K562 (cell line): ENCODE measurements around the gene HMX3. TPM values are rescaled to one million over a fixed set of nuclear protein-coding genes. Genes with fewer than 3 reads are reported as not detected.

ENCODE experiments used
- AFF4 ChIP-seq: sonication (generic); formaldehyde crosslinking; IDR thresholded peaks from 2 replicates; pipeline ENCODE4 v1.8.0; 2023; ENCODE audit warnings: mild to moderate bottlenecking, missing genetic modification reagents
- DEAF1 ChIP-seq: fragments of 450-650 bp; formaldehyde crosslinking; IDR thresholded peaks from 2 replicates; pipeline ENCODE4 v1.4.0; 2020; ENCODE audit warnings: mild to moderate bottlenecking, moderate library complexity
- HOMEZ ChIP-seq: fragments of 250-450 bp; sonication (Bioruptor Pico); IDR thresholded peaks from 2 replicates; pipeline ENCODE4 v1.4.0; 2020; ENCODE audit warnings: mild to moderate bottlenecking, moderate library complexity
- LEF1 ChIP-seq: fragments of 450-650 bp; IDR thresholded peaks from 2 replicates; pipeline ENCODE4 v1.6.1; 2016; ENCODE audit warnings: mild to moderate bottlenecking
- MCM5 ChIP-seq: fragments of 450-650 bp; IDR thresholded peaks from 2 replicates; pipeline ENCODE4 v1.6.1; 2016; ENCODE audit warnings: low read depth
- PPARD ChIP-seq: fragments of 250-450 bp; sonication (Bioruptor Pico); IDR thresholded peaks from 2 replicates; pipeline ENCODE4 v1.8.0; 2022; ENCODE audit warnings: inconsistent platforms, mild to moderate bottlenecking, moderate library complexity
- RNF2 ChIP-seq: sonication (generic); IDR thresholded peaks from 2 replicates; pipeline ENCODE4 v1.6.1; 2016
- SETDB1 ChIP-seq: IDR thresholded peaks from one replicate; pipeline ENCODE4 v1.6.1; 2012; ENCODE audit warnings: low read length, control low read depth, inconsistent platforms
- SRSF9 ChIP-seq: fragments of 200-400 bp; formaldehyde crosslinking; IDR thresholded peaks from 2 replicates; pipeline ENCODE4 v1.6.1; 2017; ENCODE audit warnings: low read depth, low read length, borderline replicate concordance
- TOE1 ChIP-seq, 2 experiments: fragments of 450-650 bp in 1 of 2; sonication (generic) in 1 of 2; formaldehyde crosslinking in 1 of 2; IDR thresholded peaks; 2 replicates each; pipeline versions ENCODE4 v1.7.1 to v1.8.0; 2016 to 2022; ENCODE audit warnings: borderline replicate concordance in 2 of 2, mild to moderate bottlenecking in 2 of 2, antibody characterized with exemption in 1 of 2, inconsistent platforms in 1 of 2, low read depth in 1 of 2, missing genetic modification reagents in 1 of 2, moderate library complexity in 1 of 2
- polyA plus RNA-seq, 8 experiments: library from polyadenylated mRNA; depleted of rRNA in 4 of 8; stranded (reverse) in 5 of 8; unstranded in 3 of 8; fragments of >200 nt; fragmentation: Nextera tagmentation in 2 of 8; fragmentation: Illumina TruSeq in 1 of 8; extraction: Ambion mirVana in 2 of 8; extraction: Trizol in 1 of 8; gene quantifications; 2 replicates each; pipeline versions ENCODE4 v1.2.1 to v1.2.3, GENCODE V29; 2011 to 2014; ENCODE audit warnings: inconsistent platforms in 1 of 8, missing spikeins in 1 of 8
- total RNA-seq, 7 experiments: library from RNA; depleted of rRNA in 6 of 7; stranded (reverse); fragments of >200 nt in 6 of 7; fragmentation: Illumina TruSeq in 2 of 7; extraction: Trizol in 2 of 7; gene quantifications; 2 replicates each; pipeline versions ENCODE4 v1.2.1 to v1.2.3, GENCODE V29; 2011 to 2021; ENCODE audit warnings: low replicate concordance in 1 of 7
- TF ChIP-seq, protein P1 (sequence below): fragments of 250-450 bp; sonication (Bioruptor Pico); IDR thresholded peaks from 2 replicates; pipeline ENCODE4 v1.8.0; 2022; ENCODE audit warnings: inconsistent platforms, mild to moderate bottlenecking, moderate library complexity, borderline replicate concordance
- TF ChIP-seq, protein P2 (sequence below), 2 experiments: fragments of 450-650 bp; IDR thresholded peaks; 2 replicates each; pipeline ENCODE4 v1.6.1; 2018; ENCODE audit warnings: mild to moderate bottlenecking in 2 of 2, low read depth in 1 of 2; ENCODE audit not compliant: partially characterized antibody in 2 of 2

The HMX3 gene
- total and polyA plus RNA-seq, 9 of the 15 experiments (the other 6 are each of a cell fraction or from before 2014, with no cell fraction given), result 0.55 to 43.5 (median 7.4) TPM; not detected in 2

GRCh38 chr10:123132576-123133477 lies 2.9 kb upstream of the HMX3 start (continued):
- no peak for TF ChIP-seq HOMEZ (CRISPR knock-in tag)
- TF ChIP-seq TOE1 (IDR thresholded peaks at IDR 0.05; ENCODE audit: borderline replicate concordance), result no peak
- TF ChIP-seq TOE1 (CRISPR knock-in tag; IDR thresholded peaks at IDR 0.05; ENCODE audit: borderline replicate concordance, low read depth), result no peak
- TF ChIP-seq RNF2, result 0 out of 2 replicates have a peak, but pooled peaks have one; percentile 18
- TF ChIP-seq DEAF1, result 0 out of 2 replicates have a peak, but pooled peaks have one; percentile 42
- no peak for TF ChIP-seq PPARD (CRISPR knock-in tag)
- TF ChIP-seq, protein P1, sequence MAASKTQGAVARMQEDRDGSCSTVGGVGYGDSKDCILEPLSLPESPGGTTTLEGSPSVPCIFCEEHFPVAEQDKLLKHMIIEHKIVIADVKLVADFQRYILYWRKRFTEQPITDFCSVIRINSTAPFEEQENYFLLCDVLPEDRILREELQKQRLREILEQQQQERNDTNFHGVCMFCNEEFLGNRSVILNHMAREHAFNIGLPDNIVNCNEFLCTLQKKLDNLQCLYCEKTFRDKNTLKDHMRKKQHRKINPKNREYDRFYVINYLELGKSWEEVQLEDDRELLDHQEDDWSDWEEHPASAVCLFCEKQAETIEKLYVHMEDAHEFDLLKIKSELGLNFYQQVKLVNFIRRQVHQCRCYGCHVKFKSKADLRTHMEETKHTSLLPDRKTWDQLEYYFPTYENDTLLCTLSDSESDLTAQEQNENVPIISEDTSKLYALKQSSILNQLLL (CRISPR knock-in tag), result no peak
- TF ChIP-seq AFF4 (CRISPR knock-in tag), result no peak
- TF ChIP-seq LEF1, result no peak
- TF ChIP-seq, protein P2, sequence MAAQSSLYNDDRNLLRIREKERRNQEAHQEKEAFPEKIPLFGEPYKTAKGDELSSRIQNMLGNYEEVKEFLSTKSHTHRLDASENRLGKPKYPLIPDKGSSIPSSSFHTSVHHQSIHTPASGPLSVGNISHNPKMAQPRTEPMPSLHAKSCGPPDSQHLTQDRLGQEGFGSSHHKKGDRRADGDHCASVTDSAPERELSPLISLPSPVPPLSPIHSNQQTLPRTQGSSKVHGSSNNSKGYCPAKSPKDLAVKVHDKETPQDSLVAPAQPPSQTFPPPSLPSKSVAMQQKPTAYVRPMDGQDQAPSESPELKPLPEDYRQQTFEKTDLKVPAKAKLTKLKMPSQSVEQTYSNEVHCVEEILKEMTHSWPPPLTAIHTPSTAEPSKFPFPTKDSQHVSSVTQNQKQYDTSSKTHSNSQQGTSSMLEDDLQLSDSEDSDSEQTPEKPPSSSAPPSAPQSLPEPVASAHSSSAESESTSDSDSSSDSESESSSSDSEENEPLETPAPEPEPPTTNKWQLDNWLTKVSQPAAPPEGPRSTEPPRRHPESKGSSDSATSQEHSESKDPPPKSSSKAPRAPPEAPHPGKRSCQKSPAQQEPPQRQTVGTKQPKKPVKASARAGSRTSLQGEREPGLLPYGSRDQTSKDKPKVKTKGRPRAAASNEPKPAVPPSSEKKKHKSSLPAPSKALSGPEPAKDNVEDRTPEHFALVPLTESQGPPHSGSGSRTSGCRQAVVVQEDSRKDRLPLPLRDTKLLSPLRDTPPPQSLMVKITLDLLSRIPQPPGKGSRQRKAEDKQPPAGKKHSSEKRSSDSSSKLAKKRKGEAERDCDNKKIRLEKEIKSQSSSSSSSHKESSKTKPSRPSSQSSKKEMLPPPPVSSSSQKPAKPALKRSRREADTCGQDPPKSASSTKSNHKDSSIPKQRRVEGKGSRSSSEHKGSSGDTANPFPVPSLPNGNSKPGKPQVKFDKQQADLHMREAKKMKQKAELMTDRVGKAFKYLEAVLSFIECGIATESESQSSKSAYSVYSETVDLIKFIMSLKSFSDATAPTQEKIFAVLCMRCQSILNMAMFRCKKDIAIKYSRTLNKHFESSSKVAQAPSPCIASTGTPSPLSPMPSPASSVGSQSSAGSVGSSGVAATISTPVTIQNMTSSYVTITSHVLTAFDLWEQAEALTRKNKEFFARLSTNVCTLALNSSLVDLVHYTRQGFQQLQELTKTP (IDR thresholded peaks at IDR 0.05; ENCODE audit: low read depth in 1 of 2, partially characterized antibody in 2 of 2), result no peak
- TF ChIP-seq SETDB1, result no peak
- no peak for TF ChIP-seq MCM5
- TF ChIP-seq SRSF9, result no peak
